ENCODE measurements around the gene FMN2.

Gene FMN2

GRCh38 chr1:240098534-240098933 is 6.9 kb downstream of the FMN2 start:
- no peak for DNase-seq (ENCODE audit: low spot score)

DNA sequence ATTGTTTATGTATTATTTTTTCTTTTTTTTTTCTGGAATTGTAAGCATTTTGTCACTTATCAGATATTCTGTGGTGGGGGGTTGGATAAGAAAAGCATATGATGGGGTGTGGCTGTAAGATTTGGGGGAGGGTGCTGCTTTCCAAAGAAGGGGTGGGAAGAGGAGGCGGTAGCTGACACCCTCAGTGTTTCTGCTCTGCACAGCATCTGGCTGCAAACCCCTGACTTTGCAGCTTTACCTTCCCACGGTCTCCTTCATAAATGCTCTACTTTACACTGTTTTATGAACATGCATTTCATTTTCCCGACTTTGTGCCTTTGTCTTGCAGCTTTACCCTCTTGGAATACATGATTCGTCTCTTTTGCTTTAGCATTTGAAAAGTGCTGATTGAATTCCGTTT is 7.6 kb downstream of the FMN2 start:
- no peak for DNase-seq (ENCODE audit: low spot score)

- DNase-seq (ENCODE audit: low spot score): no peak
Observed at GRCh38 chr1:240099748-240100147, 8.1 kb downstream of the FMN2 start.

GRCh38 chr1:240100371-240100934 is 8.8 kb downstream of the FMN2 start:
- no peak for DNase-seq (ENCODE audit: low spot score)

DNA sequence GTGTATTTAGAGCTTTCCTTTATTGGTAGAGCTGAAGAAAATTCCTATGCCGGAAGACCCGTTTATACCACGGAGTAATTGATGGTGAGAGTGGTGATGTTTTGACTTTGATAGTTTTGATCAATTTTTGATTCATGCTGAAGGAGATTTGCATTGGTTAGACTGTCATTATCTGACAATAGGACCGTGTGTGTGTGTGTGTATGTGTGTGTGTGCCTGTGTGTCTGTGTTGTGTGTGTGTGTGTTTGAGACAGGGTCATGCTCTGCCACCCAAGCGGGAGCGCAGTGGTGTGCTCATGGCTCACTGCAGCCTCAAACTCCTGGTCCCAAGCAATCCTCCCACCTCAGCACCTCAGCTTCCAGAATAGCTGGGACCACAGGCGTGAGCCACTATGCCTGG is 9.6 kb downstream of the FMN2 start:
- no peak for DNase-seq (ENCODE audit: low spot score)

DNA sequence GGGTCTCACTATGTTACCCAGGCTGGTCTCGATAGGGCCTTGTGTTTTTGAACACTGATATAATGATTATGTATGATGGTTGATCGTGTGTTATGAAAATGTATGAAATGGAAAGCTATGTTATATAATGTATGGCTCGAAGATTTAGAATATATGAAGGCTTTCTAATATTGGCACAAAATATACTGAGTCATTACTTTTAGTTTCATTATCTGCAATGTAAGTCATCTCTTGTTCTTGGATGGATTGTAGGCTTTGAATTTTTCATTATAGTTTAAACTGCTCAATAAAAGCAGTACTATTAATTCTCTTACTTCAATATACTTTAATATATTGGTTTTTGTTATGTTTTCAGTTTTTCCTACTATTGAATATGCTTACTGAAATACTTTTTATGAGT is 10.1 kb downstream of the FMN2 start:
- DNase-seq (ENCODE audit: low spot score): no peak

DNA sequence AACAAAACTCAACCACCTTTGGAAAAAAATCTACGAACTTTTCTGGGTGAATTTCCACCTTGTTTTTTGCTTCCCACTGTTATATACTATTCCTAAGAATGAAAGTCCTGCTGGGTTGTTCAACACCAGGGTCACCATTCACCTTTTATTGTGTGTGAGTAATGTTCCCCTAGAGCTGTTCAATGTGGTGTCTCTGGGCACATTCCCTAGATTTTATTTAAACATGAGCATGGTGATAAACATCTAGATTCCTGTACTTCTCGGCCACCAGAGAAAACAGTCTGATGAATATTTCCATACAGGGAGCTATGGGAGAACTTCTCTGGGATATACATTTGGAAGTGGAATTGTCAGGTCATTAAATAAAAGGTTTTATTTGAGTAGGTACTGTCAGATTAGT is 13.0 kb downstream of the FMN2 start:
- no peak for DNase-seq (ENCODE audit: low spot score)

DNA sequence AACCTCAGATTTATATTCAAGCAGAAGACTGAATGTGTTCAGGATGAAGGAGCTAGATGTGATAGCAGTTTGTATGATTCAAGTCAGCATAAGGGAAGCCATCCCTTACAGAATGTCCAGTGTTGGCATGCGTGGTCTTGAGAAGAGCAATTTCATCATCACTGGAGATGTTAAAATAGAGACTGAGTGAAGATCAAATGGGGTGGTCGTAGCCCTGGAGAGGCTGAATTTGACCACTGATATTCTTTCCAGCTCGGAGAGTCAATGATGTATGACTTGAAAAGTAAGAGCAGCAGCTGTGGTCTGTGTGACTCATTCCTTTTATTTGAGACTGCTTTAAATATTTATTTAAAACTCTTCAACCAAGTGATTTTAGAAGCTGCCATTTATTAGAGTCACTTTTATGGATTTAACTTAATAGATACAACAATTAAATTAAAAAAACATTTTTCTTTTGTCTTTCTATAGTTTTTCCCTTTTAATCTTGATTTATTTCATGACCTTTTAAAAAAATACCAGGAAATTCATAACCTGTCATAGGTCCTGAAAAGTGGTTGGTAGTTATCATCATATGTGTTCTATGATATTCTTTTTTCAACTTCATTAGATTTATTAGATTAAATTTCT is 15.5 kb downstream of the FMN2 start:
- no peak for DNase-seq (ENCODE audit: low spot score)

DNA sequence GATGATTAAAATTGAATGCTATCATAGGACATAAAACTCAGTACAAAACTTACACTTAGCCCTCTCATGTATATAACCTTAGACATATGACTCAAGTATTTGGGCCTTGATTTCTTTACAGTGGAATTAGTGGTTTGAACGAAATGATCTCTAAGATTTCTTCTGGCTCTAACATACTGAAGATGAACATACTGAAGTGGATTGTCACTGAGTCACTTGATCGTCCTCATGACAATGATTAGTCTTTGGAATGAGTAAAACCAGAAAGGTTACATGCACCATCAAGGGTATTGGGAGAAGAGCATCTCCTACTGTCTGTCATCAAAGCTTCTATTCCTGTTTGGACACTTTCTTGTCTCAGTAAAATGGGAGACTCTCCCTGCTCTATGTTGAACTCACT is 17.4 kb downstream of the FMN2 start:
- no peak for DNase-seq (ENCODE audit: low spot score)

DNA sequence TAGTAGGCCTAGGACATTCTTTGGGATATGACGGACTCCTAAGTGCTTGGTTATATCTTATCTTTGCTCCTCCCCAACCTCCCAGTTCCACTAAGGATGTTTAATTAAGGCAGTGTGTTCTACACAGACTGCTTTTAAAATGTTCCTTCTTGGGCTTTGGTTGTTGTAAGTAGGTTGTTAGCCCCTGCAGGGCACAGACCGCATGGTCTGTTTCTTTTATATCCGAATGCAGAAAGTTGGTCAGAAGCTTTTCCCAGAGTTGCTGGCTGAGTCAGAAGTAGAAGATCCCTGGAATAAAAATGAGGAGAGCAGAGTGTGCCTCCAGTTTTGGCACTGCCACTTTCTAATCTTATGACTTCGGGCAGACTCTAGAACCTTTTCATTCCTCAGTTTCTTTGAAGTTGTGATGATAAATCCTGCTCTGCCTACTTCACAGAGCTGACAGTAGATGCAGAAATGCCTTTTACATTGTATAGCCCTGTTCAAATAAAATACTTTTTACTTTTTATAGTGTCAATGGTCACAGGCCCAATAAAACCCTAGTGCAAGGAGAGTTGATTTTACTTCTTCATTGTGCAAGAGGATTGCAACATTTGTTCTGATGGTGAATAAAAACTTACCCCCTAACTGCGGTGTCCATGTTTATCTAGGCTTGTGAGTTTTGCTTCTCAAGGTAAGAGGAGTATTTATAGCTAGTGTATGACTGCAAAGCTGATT is 18.4 kb downstream of the FMN2 start:
- DNase-seq (ENCODE audit: low spot score): no peak

- DNase-seq (ENCODE audit: low spot score): no peak
Observed at GRCh38 chr1:240111558-240111957, 19.9 kb downstream of the FMN2 start.

GRCh38 chr1:240114222-240114621 is 22.5 kb downstream of the FMN2 start:
- DNase-seq (ENCODE audit: low spot score): no peak

DNA sequence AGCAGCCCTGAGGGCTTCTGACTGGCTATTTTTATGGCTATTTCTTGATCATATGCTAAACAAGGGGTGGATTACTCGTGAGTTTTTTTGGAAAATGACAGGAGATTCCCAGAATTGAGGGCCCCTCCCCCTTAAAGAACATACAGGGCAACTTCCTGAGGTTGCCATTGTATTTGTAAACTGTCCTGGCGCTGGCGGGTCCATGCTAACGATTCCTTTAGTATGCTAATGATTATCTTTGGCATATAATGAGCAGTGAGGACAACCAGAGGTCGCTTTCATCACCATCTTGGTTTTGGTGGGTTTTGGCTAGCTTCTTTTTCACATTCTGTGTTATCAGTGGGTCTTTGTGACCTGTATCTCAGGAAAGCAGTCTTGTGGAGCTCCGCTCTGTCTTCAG is 24.1 kb downstream of the FMN2 start:
- no peak for DNase-seq (ENCODE audit: low spot score)

- no peak for DNase-seq (ENCODE audit: low spot score)
Observed at GRCh38 chr1:240116831-240117769, 25.4 kb downstream of the FMN2 start.

- no peak for DNase-seq (ENCODE audit: low spot score)
Observed at GRCh38 chr1:240117930-240118329, 26.2 kb downstream of the FMN2 start.

GRCh38 chr1:240122639-240123613 is 31.2 kb downstream of the FMN2 start:
- DNase-seq (ENCODE audit: low spot score): no peak

DNA sequence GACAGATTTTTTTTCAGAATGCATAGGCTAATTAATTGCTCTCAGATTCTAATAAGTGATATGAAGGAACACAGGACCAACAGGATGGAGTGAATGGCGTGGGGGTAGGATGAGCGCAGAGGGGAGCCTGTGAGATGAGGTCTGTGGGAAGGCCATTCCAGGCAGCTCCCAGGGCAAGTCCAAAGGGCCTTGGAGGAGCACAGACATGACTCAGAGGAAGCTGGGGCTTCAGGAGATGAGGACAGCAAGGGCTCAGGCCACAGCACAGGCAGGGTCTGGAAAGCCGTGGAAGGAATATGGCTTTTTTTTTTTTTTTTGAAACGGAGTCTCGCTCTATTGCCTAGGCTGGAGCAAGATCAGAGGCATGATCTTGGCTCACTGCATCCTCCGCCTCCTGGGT is 35.1 kb downstream of the FMN2 start:
- no peak for DNase-seq (ENCODE audit: low spot score)

DNA sequence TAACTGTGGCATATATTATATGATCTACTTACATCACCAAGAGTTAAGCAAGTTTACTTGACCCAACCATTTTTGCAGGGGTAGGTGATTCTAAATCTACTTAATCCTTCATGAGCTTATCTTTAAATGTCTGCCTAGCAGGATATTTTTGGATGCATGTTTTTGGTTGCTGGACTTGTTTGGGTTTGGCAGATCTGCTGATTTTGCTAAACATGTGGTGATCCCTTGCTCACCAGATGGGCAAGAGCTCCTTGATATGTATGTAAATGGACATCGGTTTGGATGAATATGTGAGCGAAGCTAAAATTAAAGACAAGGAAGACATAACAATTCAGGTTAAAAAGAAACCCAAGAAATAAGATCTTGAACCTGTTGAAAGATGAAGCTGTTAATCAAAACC is 36.7 kb downstream of the FMN2 start:
- no peak for DNase-seq (ENCODE audit: low spot score)

- no peak for DNase-seq (ENCODE audit: low spot score)
Observed at GRCh38 chr1:240134113-240134512, 42.4 kb downstream of the FMN2 start.

DNA sequence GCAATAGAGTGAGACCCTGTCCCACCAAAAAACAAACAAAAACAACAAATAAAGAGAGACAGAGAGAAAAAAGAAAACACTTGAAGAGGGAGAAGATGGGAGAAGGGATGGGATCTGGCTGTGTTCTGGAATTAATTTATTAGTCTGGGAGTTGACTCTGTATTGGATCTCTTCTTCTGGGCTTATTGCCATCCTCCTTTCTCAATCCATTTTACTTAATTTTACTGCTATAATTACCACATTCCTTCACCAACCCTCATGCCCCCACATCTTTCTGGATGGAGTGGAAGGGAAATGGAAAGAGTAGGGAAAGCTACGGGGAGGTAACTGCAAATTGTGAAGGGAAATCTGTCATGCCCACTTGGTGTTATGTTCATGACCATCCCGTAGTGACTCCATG is 42.9 kb downstream of the FMN2 start:
- no peak for DNase-seq (ENCODE audit: low spot score)

- DNase-seq (ENCODE audit: low spot score): no peak
Observed at GRCh38 chr1:240136402-240136801, 44.7 kb downstream of the FMN2 start.

Data from germinal center (tissue), 1 donor.